H9 (cell line): ENCODE results near the gene PLA2G4E. TPM values are rescaled to one million over a fixed set of nuclear protein-coding genes. Genes with fewer than 3 reads are reported as not detected.

Experiments
- DNase-seq: peaks from one replicate; pipeline ENCODE4 v3.0.0-alpha.2; 2017
- H2AFZ ChIP-seq: one replicate; pipeline ENCODE4 v1.6.1; 2013; ENCODE audit warnings: mild to moderate bottlenecking, low read length, control low read depth, moderate library complexity
- H2AK5ac ChIP-seq: 2 replicates; pipeline ENCODE4 v1.6.1; 2013; ENCODE audit warnings: low read length, control low read depth, mixed read lengths; ENCODE audit not compliant: insufficient read length
- H2BK120ac ChIP-seq: one replicate; pipeline ENCODE4 v1.6.1; 2013; ENCODE audit warnings: low read depth, mild to moderate bottlenecking, low read length, control low read depth, inconsistent platforms; ENCODE audit not compliant: poor library complexity, severe bottlenecking
- H2BK12ac ChIP-seq: 2 replicates; pipeline ENCODE4 v1.6.1; 2013; ENCODE audit warnings: low read length, control low read depth, mixed read lengths, low read depth; ENCODE audit not compliant: insufficient read length
- H2BK15ac ChIP-seq: 2 replicates; pipeline ENCODE4 v1.6.1; 2013; ENCODE audit warnings: low read depth, low read length, control low read depth
- H2BK20ac ChIP-seq: one replicate; pipeline ENCODE4 v1.6.1; 2013; ENCODE audit warnings: low read depth, mild to moderate bottlenecking, low read length, control low read depth, inconsistent platforms; ENCODE audit not compliant: poor library complexity, severe bottlenecking
- H2BK5ac ChIP-seq: 2 replicates; pipeline ENCODE4 v1.6.1; 2013; ENCODE audit warnings: low read length, control low read depth, mixed read lengths; ENCODE audit not compliant: insufficient read length
- H3K14ac ChIP-seq: 2 replicates; pipeline ENCODE4 v1.6.1; 2013; ENCODE audit warnings: low read length, control low read depth; ENCODE audit not compliant: insufficient read depth
- H3K18ac ChIP-seq: 2 replicates; pipeline ENCODE4 v1.6.1; 2013; ENCODE audit warnings: low read depth, mild to moderate bottlenecking, mixed read lengths, low read length, control low read depth; ENCODE audit not compliant: insufficient read length
- H3K23ac ChIP-seq: 2 replicates; pipeline ENCODE4 v1.6.1; 2013; ENCODE audit warnings: low read length, control low read depth, mixed read lengths, low read depth; ENCODE audit not compliant: insufficient read length
- H3K23me2 ChIP-seq: 2 replicates; pipeline ENCODE4 v1.6.1; 2013; ENCODE audit warnings: low read depth, mild to moderate bottlenecking, mixed read lengths, low read length, control low read depth; ENCODE audit not compliant: insufficient read length, poor library complexity, severe bottlenecking
- H3K27ac ChIP-seq: 2 replicates; pipeline ENCODE4 v1.5.1; 2013; ENCODE audit warnings: low read length, control low read depth, mixed read lengths, low read depth; ENCODE audit not compliant: insufficient read length
- H3K27me3 ChIP-seq: 2 replicates; pipeline ENCODE4 v1.6.1; 2013; ENCODE audit warnings: low read length, control low read depth, inconsistent platforms; ENCODE audit not compliant: insufficient read depth
- H3K4ac ChIP-seq: 2 replicates; pipeline ENCODE4 v1.6.1; 2013; ENCODE audit warnings: low read depth, mild to moderate bottlenecking, control low read depth, inconsistent platforms, low read length, moderate library complexity
- H3K4me1 ChIP-seq: 2 replicates; pipeline ENCODE4 v1.6.1; 2013; ENCODE audit warnings: low read length, control low read depth, inconsistent platforms; ENCODE audit not compliant: insufficient read depth
- H3K4me2 ChIP-seq: 2 replicates; pipeline ENCODE4 v1.6.1; 2013; ENCODE audit warnings: low read length, control low read depth, mixed read lengths; ENCODE audit not compliant: insufficient read length, insufficient read depth
- H3K56ac ChIP-seq: 2 replicates; pipeline ENCODE4 v1.6.1; 2013; ENCODE audit warnings: low read depth, mild to moderate bottlenecking, mixed read lengths, low read length, control low read depth; ENCODE audit not compliant: insufficient read length
- H3K79me1 ChIP-seq: 2 replicates; pipeline ENCODE4 v1.6.1; 2013; ENCODE audit warnings: low read depth, mild to moderate bottlenecking, moderate library complexity, low read length, control low read depth, inconsistent platforms; ENCODE audit not compliant: insufficient read depth, poor library complexity, severe bottlenecking
- H3K79me2 ChIP-seq: 2 replicates; pipeline ENCODE4 v1.6.1; 2013; ENCODE audit warnings: low read length, control low read depth, inconsistent platforms; ENCODE audit not compliant: insufficient read depth
- H3K9ac ChIP-seq: 2 replicates; pipeline ENCODE4 v1.6.1; 2013; ENCODE audit warnings: low read length, control low read depth, mixed read lengths; ENCODE audit not compliant: insufficient read length; ENCODE audit errors: extremely low read depth
- H3K9me3 ChIP-seq: one replicate; pipeline ENCODE4 v1.6.1; 2013; ENCODE audit warnings: low read depth, low read length, inconsistent platforms; ENCODE audit not compliant: control insufficient read depth
- H3T11ph ChIP-seq: one replicate; pipeline ENCODE4 v1.6.1; 2013; ENCODE audit warnings: mild to moderate bottlenecking, low read length, control low read depth, inconsistent platforms
- H4K20me1 ChIP-seq: one replicate; pipeline ENCODE4 v1.6.1; 2013; ENCODE audit not compliant: control insufficient read depth, insufficient read length, insufficient read depth
- H4K5ac ChIP-seq: 2 replicates; pipeline ENCODE4 v1.6.1; 2013; ENCODE audit warnings: low read depth, mild to moderate bottlenecking, mixed read lengths, low read length, control low read depth; ENCODE audit not compliant: insufficient read length
- H4K8ac ChIP-seq: replicated peaks from 2 replicates; pipeline ENCODE4 v1.6.1; 2013; ENCODE audit warnings: low read length, control low read depth, mixed read lengths, low read depth; ENCODE audit not compliant: insufficient read length
- H4K91ac ChIP-seq: 2 replicates; pipeline ENCODE4 v1.6.1; 2013; ENCODE audit warnings: low read depth, mild to moderate bottlenecking, moderate library complexity, mixed read lengths, low read length, control low read depth; ENCODE audit not compliant: insufficient read length
- H3K27ac Mint-ChIP-seq, 3 experiments: 2 replicates in 2 of 3; 3 replicates in 1 of 3; pipeline ENCODE4 v1.8.0; 2020 to 2021; ENCODE audit warnings: mixed read lengths in 3 of 3, mild to moderate bottlenecking in 1 of 3, moderate library complexity in 1 of 3
- H3K27me3 Mint-ChIP-seq: 2 replicates; pipeline ENCODE4 v1.8.0; 2021; ENCODE audit warnings: low read depth, mild to moderate bottlenecking, moderate library complexity, mixed read lengths
- H3K36me3 Mint-ChIP-seq, 3 experiments: 2 replicates in 2 of 3; 3 replicates in 1 of 3; pipeline ENCODE4 v1.8.0; 2020 to 2021; ENCODE audit warnings: low read depth in 3 of 3, mixed read lengths in 3 of 3; ENCODE audit not compliant: insufficient read depth in 1 of 3
- H3K4me1 Mint-ChIP-seq, 2 experiments: 2 replicates each; pipeline ENCODE4 v1.8.0; 2020; ENCODE audit warnings: mixed read lengths in 2 of 2
- H3K4me3 Mint-ChIP-seq, 2 experiments: 2 replicates in 1 of 2; 3 replicates in 1 of 2; pipeline ENCODE4 v1.8.0; 2020 to 2021; ENCODE audit warnings: mild to moderate bottlenecking in 2 of 2, mixed read lengths in 2 of 2, moderate library complexity in 1 of 2
- H3K9me3 Mint-ChIP-seq, 2 experiments: 2 replicates in 1 of 2; 3 replicates in 1 of 2; pipeline ENCODE4 v1.8.0; 2020; ENCODE audit warnings: mild to moderate bottlenecking in 2 of 2, mixed read lengths in 2 of 2, moderate library complexity in 1 of 2
- CTCF ChIP-seq: fragments of 200-600 bp; sonication (generic); conservative IDR thresholded peaks from 3 replicates; pipeline ENCODE4 v1.8.0; 2021; ENCODE audit warnings: antibody characterized with exemption, mild to moderate bottlenecking
- WGBS: extraction: QIAGEN DNeasy Blood & Tissue Kit; methylation state at CpG from one replicate; pipeline ENCODE4 v1.1.7; 2013; ENCODE audit warnings: missing lambda C conversion rate, low lambda C conversion rate, mixed read lengths; ENCODE audit not compliant: insufficient read length; ENCODE audit errors: extremely low coverage; 5-methylcytosine and 5-hydroxymethylcytosine counted together
- total RNA-seq: library from RNA; stranded (reverse); gene quantifications from 2 replicates; pipeline ENCODE4 v1.2.1, GENCODE V29; 2021

Gene PLA2G4E
- total RNA-seq, 1 experiment from 2014 or later, result not detected

GRCh38 chr15:41980654-41981323 lies 40.1 kb downstream of the PLA2G4E start:
- H3K79me1 ChIP-seq, result no peaks in the 10 kb centered on the region

More at GRCh38 chr15:41980654-41981323, 40.1 kb downstream of the PLA2G4E start:
- Histone ChIP-seq H4K20me1 (no peaks in the 10 kb centered on the region), H4K5ac (no peak overlapping the region), H2BK120ac (no peak overlapping the region), H2BK5ac (no peak overlapping the region), H3K79me2 (no peaks in the 10 kb centered on the region), H3K4me2 (no peak overlapping the region), H3K14ac (no peak overlapping the region), H3K23me2 (no peaks in the 10 kb centered on the region), H2AFZ (no peak overlapping the region), H4K91ac (no peak overlapping the region), H3K4me1 (peaks cover 4% of the 10 kb centered on the region; the same call in 1 of the 2 replicates), H3K56ac (no peak overlapping the region), H2AK5ac (no peak overlapping the region), H3K27me3 (no peaks in the 10 kb centered on the region), H3K4ac (no peak overlapping the region), H3K9ac (no peak overlapping the region), H3K9me3 (no peaks in the 10 kb centered on the region), H2BK20ac (no peak overlapping the region), H3T11ph (no peak overlapping the region), H4K8ac (no peak overlapping the region), H3K23ac (no peak overlapping the region), H3K27ac (no peak overlapping the region), H2BK15ac (no peak overlapping the region), H3K18ac (no peak overlapping the region), H2BK12ac (no peak overlapping the region)
- no peaks in the 10 kb centered on the region for H3K9me3 Mint-ChIP-seq
- H3K27me3 Mint-ChIP-seq, result no peaks in the 10 kb centered on the region; the same call in none of the 2 replicates
- H3K4me3 Mint-ChIP-seq, result no peak overlapping the region; a peak in 1 of 5 replicates
- no CpG with 5 or more reads among the region's 7 CpGs for WGBS
- no peak overlapping the region for H3K27ac Mint-ChIP-seq
- H3K36me3 Mint-ChIP-seq, result no peaks in the 10 kb centered on the region; a peak in 1 of 7 replicates
- no peak for TF ChIP-seq CTCF
- DNase-seq, result no peak
- peaks cover 17% of the 10 kb centered on the region in 2 experiments for H3K4me1 Mint-ChIP-seq
